K562 (cell line): Measurements from ENCODE around the gene PPARD. TPM values are rescaled to one million over a fixed set of nuclear protein-coding genes. Genes with fewer than 3 reads are reported as not detected.
A peak's percentile ranks its signal among the peaks of the same experiment; 100 is the strongest.

Experiments
- ATAC-seq: fragments of 200-7000 bp; cut with Tn5 transposase; 3 replicates; pipeline ENCODE4 v1.9.1; 2020; ENCODE audit warnings: moderate library complexity
- BruUV-seq: library from RNA; stranded (reverse); fragments of 400-500 nt; replicated peaks from 2 replicates; lab custom pipeline; 2021; lab: Mats Ljungman, UMichigan
- CTCF ChIA-PET: fragments of 300-600 bp; formaldehyde crosslinking; extraction: SDS; loops from one replicate; lab custom pipeline; 2021; ENCODE audit warnings: low intra/inter-chr PET ratio; lab: Yijun Ruan, JAX
- POLR2A ChIA-PET: fragments of 300-600, 350-650 bp; sonication (Branson Sonifier 250); formaldehyde crosslinking; extraction: SDS; loops from one replicate; lab custom pipeline; 2021; ENCODE audit warnings: antibody characterized with exemption, inconsistent platforms; lab: Yijun Ruan, JAX
- DNase-seq, 4 experiments: peaks; one replicate each; pipeline versions ENCODE4 v3.0.0 to v3.0.0-alpha.2; 2011 to 2018; ENCODE audit warnings: low spot score in 3 of 4, mixed read lengths in 3 of 4; ENCODE audit errors: extremely low read depth in 1 of 4
- FAIRE-seq: peaks from 2 replicates; lab custom pipeline; 2011; peaks lifted over from hg19 to GRCh38; lab: Jason Lieb, UNC
- H2AFZ ChIP-seq: 2 replicates; pipeline ENCODE4 v1.6.0; 2011; ENCODE audit warnings: low read depth, low read length, control low read depth, inconsistent platforms
- H3K27ac ChIP-seq: fragments of 200-600 bp; 3 replicates; pipeline ENCODE4 v1.8.0; 2011; ENCODE audit warnings: low read depth, mild to moderate bottlenecking, control low read depth, inconsistent platforms, low read length, moderate library complexity, mixed read lengths; ENCODE audit errors: extremely low read depth
- H3K27me3 ChIP-seq, 2 experiments: fragments of 300-600 bp in 1 of 2; 2 replicates in 1 of 2; 3 replicates in 1 of 2; pipeline versions ENCODE4 v1.6.0 to v1.8.0; 2011; ENCODE audit warnings: inconsistent platforms in 2 of 2, low read length in 2 of 2, mild to moderate bottlenecking in 1 of 2, mixed read lengths in 1 of 2, moderate library complexity in 1 of 2; ENCODE audit not compliant: control insufficient read depth in 2 of 2, insufficient read depth in 2 of 2
- H3K36me3 ChIP-seq: fragments of 300-600 bp; 3 replicates; pipeline ENCODE4 v1.8.0; 2011; ENCODE audit warnings: mild to moderate bottlenecking, low read length, inconsistent platforms; ENCODE audit not compliant: control insufficient read depth, insufficient read depth
- H3K4me1 ChIP-seq, 2 experiments: fragments of 200-600 bp in 1 of 2; replicated peaks in 1 of 2; 2 replicates in 1 of 2; 3 replicates in 1 of 2; pipeline versions ENCODE4 v1.5.1 to v1.8.0; 2011; ENCODE audit warnings: inconsistent platforms in 2 of 2, low read length in 2 of 2, mild to moderate bottlenecking in 1 of 2, mixed read lengths in 1 of 2, moderate library complexity in 1 of 2; ENCODE audit not compliant: control insufficient read depth in 2 of 2, insufficient read depth in 2 of 2
- H3K4me2 ChIP-seq: 2 replicates; pipeline ENCODE4 v1.6.1; 2011; ENCODE audit warnings: low read length, control low read depth, inconsistent platforms, mixed read lengths; ENCODE audit not compliant: insufficient read depth
- H3K4me3 ChIP-seq: fragments of 200-600 bp; sonication (generic), shearing (Covaris generic); 2 replicates; pipeline ENCODE4 v1.5.1; 2016; ENCODE audit warnings: control low read depth, inconsistent platforms
- H3K79me2 ChIP-seq: fragments of 200-600 bp; 3 replicates; pipeline ENCODE4 v1.8.0; 2011; ENCODE audit warnings: low read length, inconsistent platforms; ENCODE audit not compliant: control insufficient read depth, insufficient read depth
- H3K9ac ChIP-seq, 2 experiments: 2 replicates each; pipeline versions ENCODE4 v1.6.0 to v1.6.1; 2011; ENCODE audit warnings: low read depth in 2 of 2, low read length in 2 of 2, control low read depth in 1 of 2, inconsistent platforms in 1 of 2, mild to moderate bottlenecking in 1 of 2, mixed read lengths in 1 of 2; ENCODE audit not compliant: insufficient read depth in 1 of 2
- H3K9me1 ChIP-seq: one replicate; pipeline ENCODE4 v1.6.0; 2011; ENCODE audit warnings: inconsistent platforms, mild to moderate bottlenecking, low read length, moderate library complexity; ENCODE audit not compliant: control insufficient read depth, insufficient read depth
- H3K9me3 ChIP-seq: replicated peaks from 2 replicates; pipeline ENCODE4 v1.5.1; 2011; ENCODE audit warnings: low read depth, low read length, inconsistent platforms; ENCODE audit not compliant: control insufficient read depth, insufficient read depth
- H4K20me1 ChIP-seq: replicated peaks from 2 replicates; pipeline ENCODE4 v1.6.1; 2011; ENCODE audit warnings: low read length, inconsistent platforms, mixed read lengths; ENCODE audit not compliant: control insufficient read depth, insufficient read depth
- CREB5 ChIP-seq: fragments of 250-450 bp; sonication (Bioruptor Pico); IDR thresholded peaks from 2 replicates; pipeline ENCODE4 v1.5.0; 2020; ENCODE audit warnings: mild to moderate bottlenecking
- HDAC8 ChIP-seq: fragments of 450-650 bp; IDR thresholded peaks from 2 replicates; pipeline ENCODE4 v1.6.1; 2016; ENCODE audit warnings: mild to moderate bottlenecking, missing genetic modification characterization, moderate library complexity, missing compliant biosample characterization
- NFIC ChIP-seq: fragments of 450-650 bp; IDR thresholded peaks from 2 replicates; pipeline ENCODE4 v1.6.1; 2017; ENCODE audit warnings: mild to moderate bottlenecking, inconsistent platforms
- TCF15 ChIP-seq: fragments of 250-450 bp; sonication (Bioruptor Pico); IDR thresholded peaks from 2 replicates; pipeline ENCODE4 v1.8.0; 2022; ENCODE audit warnings: moderate library complexity, mild to moderate bottlenecking, inconsistent platforms
- ZNF695 ChIP-seq: fragments of 450-650 bp; formaldehyde crosslinking; IDR thresholded peaks from 2 replicates; pipeline ENCODE4 v1.4.0; 2020; ENCODE audit warnings: mild to moderate bottlenecking, moderate library complexity
- WGBS: fragments of 100-300 bp; shearing (Covaris generic); methylation state at CpG from one replicate; pipeline ENCODE4 v1.1.6; 2016; ENCODE audit warnings: low coverage, mixed read lengths; ENCODE audit not compliant: insufficient coverage; ENCODE audit errors: missing lambda C conversion rate; 5-methylcytosine and 5-hydroxymethylcytosine counted together
- in situ Hi-C: fragments of 300-500 bp; cut with MboI; formaldehyde crosslinking; loops from 4 replicates; pipeline ENCODE4 v1.15.0; 2018; ENCODE audit warnings: inconsistent platforms, mixed read lengths
- intact Hi-C: fragments of 100-400 bp; cut with micrococcal nuclease; formaldehyde crosslinking; loops from 2 replicates; pipeline ENCODE4 v1.14.2; 2022
- polyA plus RNA-seq, 8 experiments: library from polyadenylated mRNA; depleted of rRNA in 4 of 8; stranded (reverse) in 5 of 8; unstranded in 3 of 8; fragments of >200 nt; fragmentation: Nextera tagmentation in 2 of 8; fragmentation: Illumina TruSeq in 1 of 8; extraction: Ambion mirVana in 2 of 8; extraction: Trizol in 1 of 8; gene quantifications; 2 replicates each; pipeline versions ENCODE4 v1.2.1 to v1.2.3, GENCODE V29; 2011 to 2014; ENCODE audit warnings: inconsistent platforms in 1 of 8, missing spikeins in 1 of 8
- total RNA-seq, 7 experiments: library from RNA; depleted of rRNA in 6 of 7; stranded (reverse); fragments of >200 nt in 6 of 7; fragmentation: Illumina TruSeq in 2 of 7; extraction: Trizol in 2 of 7; gene quantifications; 2 replicates each; pipeline versions ENCODE4 v1.2.1 to v1.2.3, GENCODE V29; 2011 to 2021; ENCODE audit warnings: low replicate concordance in 1 of 7

PPARD gene
- total and polyA plus RNA-seq, 9 of the 15 experiments (the other 6 are each of a cell fraction or from before 2014, with no cell fraction given): 0.14 to 13.2 (median 3.8) TPM

GRCh38 chr6:35400901-35401311, 58.5 kb downstream of the PPARD start:
- FAIRE-seq (no peak), DNase-seq (no peak), ATAC-seq (no peak)
- Histone ChIP-seq H3K9ac (no peak overlapping the region), H2AFZ (no peak overlapping the region), H3K9me1 (no peaks in the 10 kb centered on the region), H3K4me2 (no peak overlapping the region), H3K4me3 (no peak overlapping the region), H3K79me2 (no peaks in the 10 kb centered on the region), H3K9me3 (no peaks in the 10 kb centered on the region), H3K27me3 (no peaks in the 10 kb centered on the region), H3K36me3 (no peaks in the 10 kb centered on the region), H3K27ac (no peak overlapping the region), H4K20me1 (peaks cover 23% of the 10 kb centered on the region), H3K4me1 (peaks cover 2 to 5% of the 10 kb centered on the region in 2 experiments; a peak in 2 of 5 replicates)
- intact Hi-C loops: no loop called here
- 12% methylated on average over 5 of the region's 5 CpGs for WGBS
- in situ Hi-C loops: no loop called here
- CTCF ChIA-PET: no interaction called here
- POLR2A ChIA-PET: interaction anchor here (1.1 to 1.4 kb wide), 3 partner anchors 9 to 16 kb away, joined by 3 to 4 read pairs (median 3); no protein-coding TSS in a partner anchor
- BruUV-seq: no TSS peak
- no peak for TF ChIP-seq ZNF695 (CRISPR knock-in tag)
- no peak for TF ChIP-seq HDAC8 (tag)
- TF ChIP-seq NFIC: peak; percentile 78

- WGBS: 49% methylated on average over 5 of the region's 5 CpGs
- DNase-seq: no peak
- CTCF ChIA-PET: no interaction called here
- H4K20me1 ChIP-seq: peaks cover 28% of the 10 kb centered on the region
- peaks cover 2 to 5% of the 10 kb centered on the region in 2 experiments; a peak in 2 of 5 replicates for H3K4me1 ChIP-seq
- no peaks in the 10 kb centered on the region for H3K27me3 ChIP-seq
- no peaks in the 10 kb centered on the region for H3K9me1 ChIP-seq
- in situ Hi-C loops: no loop called here
- TF ChIP-seq CREB5 (no peak), TCF15 (CRISPR knock-in tag) (no peak)
- BruUV-seq: no TSS peak
- H3K79me2 ChIP-seq: no peaks in the 10 kb centered on the region
- H3K9ac ChIP-seq: peak overlapping the region in 1 of 2 experiments; percentile 51; a peak in 1 of 4 replicates
- no peaks in the 10 kb centered on the region for H3K36me3 ChIP-seq
- no peaks in the 10 kb centered on the region for H3K9me3 ChIP-seq
- FAIRE-seq: no peak
- intact Hi-C loops: no loop called here
- H3K4me2 ChIP-seq: no peak overlapping the region
- no peak overlapping the region for H3K27ac ChIP-seq
- POLR2A ChIA-PET: interaction anchor here (0.6 to 1.4 kb wide), 6 partner anchors 10 to 41 kb away, joined by 3 to 4 read pairs (median 3); no protein-coding TSS in a partner anchor
- no peak overlapping the region for H2AFZ ChIP-seq
- H3K4me3 ChIP-seq: no peak overlapping the region
- ATAC-seq: no peak
Observed at GRCh38 chr6:35401514-35401913, 59.2 kb downstream of the PPARD start.
